Activated CD4-positive, alpha-beta T cell treated with anti-CD3 and anti-CD28 coated beads for 36 hours (primary cell): ENCODE data around the gene PBLD. TPM values are rescaled to one million over a fixed set of nuclear protein-coding genes. Genes with fewer than 3 reads are reported as not detected.

Experiments used
- total RNA-seq, 2 experiments: library from RNA; stranded (reverse); gene quantifications; one replicate each; pipeline ENCODE4 v1.2.3, GENCODE V29; 2021

Gene PBLD
- total RNA-seq, 2 experiments from 2014 or later, result 1.1 to 1.2 TPM

Other genes with a start within 250 kb of the PBLD start
- gene MYPN, start 223.4 kb downstream of the PBLD start, total RNA-seq, result not detected
- gene ATOH7, start 100.8 kb downstream of the PBLD start, total RNA-seq, result not detected
- 100 to 1,000 TPM; 126 to 157 TPM for gene HNRNPH3, start 864 bp downstream of the PBLD start, total RNA-seq
- gene RUFY2, start 74.3 kb upstream of the PBLD start, total RNA-seq, result 1 to 10 TPM; 9.1 to 9.5 TPM
- gene DNA2, start 139.0 kb upstream of the PBLD start, total RNA-seq, result 10 to 100 TPM; 27.3 to 28.9 TPM
- gene SLC25A16, start 194.6 kb upstream of the PBLD start, total RNA-seq, result 10 to 100 TPM in 1 of 2 experiments, 1 to 10 TPM in 1; 9.0 to 11.8 TPM
- gene TET1, start 227.4 kb upstream of the PBLD start, total RNA-seq, result 1 to 10 TPM in 1 of 2 experiments, under 1 TPM in 1; 0.71 to 1.3 TPM